ENCODE data around the gene NOS1AP.

DNA sequence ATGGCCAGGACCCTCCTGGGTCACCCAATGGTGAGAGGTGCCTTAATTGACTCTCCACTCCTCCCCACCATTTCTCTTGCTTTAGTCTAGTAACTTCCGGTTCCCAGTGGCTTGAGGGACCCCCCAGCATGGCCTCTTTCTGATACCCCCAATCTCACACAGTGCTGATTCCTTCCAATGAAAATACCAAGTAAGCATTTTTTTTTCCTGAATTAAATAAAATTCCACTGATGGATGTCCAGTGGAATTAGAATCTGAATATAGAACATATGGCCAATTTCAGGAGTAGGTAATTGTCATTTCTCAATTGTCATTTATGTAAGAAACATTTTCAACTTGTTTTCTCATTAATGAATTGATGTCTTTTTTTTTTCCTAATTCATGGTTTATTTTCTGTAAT lies 9.5 kb downstream of the NOS1AP start:
- TF ChIP-seq, protein P1, sequence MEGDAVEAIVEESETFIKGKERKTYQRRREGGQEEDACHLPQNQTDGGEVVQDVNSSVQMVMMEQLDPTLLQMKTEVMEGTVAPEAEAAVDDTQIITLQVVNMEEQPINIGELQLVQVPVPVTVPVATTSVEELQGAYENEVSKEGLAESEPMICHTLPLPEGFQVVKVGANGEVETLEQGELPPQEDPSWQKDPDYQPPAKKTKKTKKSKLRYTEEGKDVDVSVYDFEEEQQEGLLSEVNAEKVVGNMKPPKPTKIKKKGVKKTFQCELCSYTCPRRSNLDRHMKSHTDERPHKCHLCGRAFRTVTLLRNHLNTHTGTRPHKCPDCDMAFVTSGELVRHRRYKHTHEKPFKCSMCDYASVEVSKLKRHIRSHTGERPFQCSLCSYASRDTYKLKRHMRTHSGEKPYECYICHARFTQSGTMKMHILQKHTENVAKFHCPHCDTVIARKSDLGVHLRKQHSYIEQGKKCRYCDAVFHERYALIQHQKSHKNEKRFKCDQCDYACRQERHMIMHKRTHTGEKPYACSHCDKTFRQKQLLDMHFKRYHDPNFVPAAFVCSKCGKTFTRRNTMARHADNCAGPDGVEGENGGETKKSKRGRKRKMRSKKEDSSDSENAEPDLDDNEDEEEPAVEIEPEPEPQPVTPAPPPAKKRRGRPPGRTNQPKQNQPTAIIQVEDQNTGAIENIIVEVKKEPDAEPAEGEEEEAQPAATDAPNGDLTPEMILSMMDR (IDR thresholded peaks at IDR 0.05) = no peak
- TF ChIP-seq POLR2A (IDR thresholded peaks at IDR 0.05) = no peak
